Astrocyte (in vitro differentiated cells and primary cell): ENCODE results near the gene ATG7.

Experiments
- CTCF ChIP-seq: IDR thresholded peaks from 2 replicates; pipeline ENCODE4 v1.5.1; 2011; ENCODE audit warnings: low read depth, mild to moderate bottlenecking, inconsistent platforms, low read length, moderate library complexity; ENCODE audit not compliant: insufficient read depth
- EZH2 ChIP-seq: IDR thresholded peaks from 2 replicates; pipeline ENCODE4 v1.6.1; 2012; ENCODE audit warnings: mild to moderate bottlenecking, low read length, inconsistent platforms; ENCODE audit not compliant: insufficient read depth

GRCh38 chr3:11575677-11576076 lies 303.5 kb downstream of the ATG7 start:
- TF ChIP-seq CTCF (no peak), EZH2 (no peak)
